ENCODE measurements around the gene GMPS. TPM values are rescaled to one million over a fixed set of nuclear protein-coding genes. Genes with fewer than 3 reads are reported as not detected.
"Not testable (repeated sequence)": the region's sequence is repeated elsewhere in the genome, so short reads cannot be mapped to it uniquely, and the experiment has no call there.

Gene GMPS
- total and polyA plus RNA-seq, 4 experiments from 2014 or later = 50.5 to 103 (median 64.1) TPM

- DNase-seq = no peak
- ChIA-PET CTCF (ENCODE audit: partially characterized antibody) (interaction anchor here (0.7 to 4.3 kb wide), 3 partner anchors 8 to 56 kb away, joined by 3 to 27 read pairs (median 4); partner anchors contain the start of gene C3orf33), POLR2A (ENCODE audit: partially characterized antibody) (interaction anchor here (0.9 to 2.4 kb wide), 4 partner anchors 8 to 1299 kb away, joined by 5 to 13 read pairs (median 7); partner anchors contain the start of genes C3orf33, CCNL1, GMPS and SLC33A1)
- no peaks in the 10 kb centered on the region for H3K9me3 Mint-ChIP-seq
- H3K9me3 ChIP-seq (ENCODE audit: control insufficient read depth in 1 of 2, low read length in 2 of 2) = no peaks in the 10 kb centered on the region
- peaks cover 14% of the 10 kb centered on the region for H3K4me1 ChIP-seq (ENCODE audit: insufficient read depth, low read length)
- no peaks in the 10 kb centered on the region for H3K27me3 ChIP-seq (ENCODE audit: insufficient read depth, low read length)
- intact Hi-C loops (cut with micrococcal nuclease) = loop anchor here (1.0 kb wide), 2 partner anchors 7 to 9 kb away; partner anchors contain the start of genes GMPS and SLC33A1
- H3K4me3 ChIP-seq (ENCODE audit: low read length in 2 of 2) = no peak overlapping the region
- H3K36me3 Mint-ChIP-seq = no peaks in the 10 kb centered on the region
- peaks cover 6 to 22% (median 13%) of the 10 kb centered on the region in 4 donors for H3K4me1 Mint-ChIP-seq
- H3K27me3 Mint-ChIP-seq = no peaks in the 10 kb centered on the region
- H3K36me3 ChIP-seq (ENCODE audit: insufficient read depth, low read length) = no peaks in the 10 kb centered on the region
- H3K27ac Mint-ChIP-seq = peak overlapping the region; percentile 64 to 95 (median 91)
- H3K4me3 Mint-ChIP-seq = peak overlapping the region in 3 of 8 donors; percentile 5 to 72 (median 32)
- no peak overlapping the region for H3K27ac ChIP-seq (ENCODE audit: low read depth, low read length)
These were observed 8.8 kb upstream of the GMPS start for GRCh38 chr3:155861476-155862183.

- intact Hi-C loops (cut with micrococcal nuclease) = loop anchor here (1.0 kb wide), 2 partner anchors 8 kb away; partner anchors contain the start of genes GMPS and SLC33A1
- not testable (repeated sequence) for H3K27me3 ChIP-seq (ENCODE audit: insufficient read depth, low read length); H3K27me3 Mint-ChIP-seq; H3K36me3 ChIP-seq (ENCODE audit: insufficient read depth, low read length); H3K9me3 ChIP-seq (ENCODE audit: control insufficient read depth in 1 of 2, low read length in 2 of 2); H3K9me3 Mint-ChIP-seq; H3K36me3 Mint-ChIP-seq; H3K4me3 ChIP-seq (ENCODE audit: low read length in 2 of 2)
- H3K4me3 Mint-ChIP-seq = peak overlapping the region in 7 of 8 donors; percentile 5 to 72 (median 57)
- DNase-seq = peak; percentile 69 to 86 (median 79)
- H3K4me1 Mint-ChIP-seq = peaks cover 6 to 21% (median 13%) of the 10 kb centered on the region in 4 donors
- H3K27ac Mint-ChIP-seq = peak overlapping the region; percentile 77 to 95 (median 91)
- H3K4me1 ChIP-seq (ENCODE audit: insufficient read depth, low read length) = peaks cover 14% of the 10 kb centered on the region
- CTCF ChIA-PET (ENCODE audit: partially characterized antibody) = interaction anchor here (0.7 to 4.3 kb wide), 4 partner anchors 8 to 57 kb away, joined by 3 to 27 read pairs (median 6); partner anchors contain the start of genes C3orf33 and SLC33A1
- POLR2A ChIA-PET (ENCODE audit: partially characterized antibody) = interaction anchor here (0.7 to 2.4 kb wide), 6 partner anchors 8 to 1298 kb away, joined by 3 to 13 read pairs (median 6); partner anchors contain the start of genes C3orf33, CCNL1, GMPS and SLC33A1
- H3K27ac ChIP-seq (ENCODE audit: low read depth, low read length) = peak overlapping the region; percentile 29
These were observed 8.0 kb upstream of the GMPS start for GRCh38 chr3:155862290-155862982.

- peaks cover 6 to 21% (median 13%) of the 10 kb centered on the region in 4 donors for H3K4me1 Mint-ChIP-seq
- ChIA-PET CTCF (ENCODE audit: partially characterized antibody) (interaction anchor here (1.5 to 4.3 kb wide), 3 partner anchors 10 to 58 kb away, joined by 3 to 27 read pairs (median 9); partner anchors contain the start of genes C3orf33 and SLC33A1), POLR2A (ENCODE audit: partially characterized antibody) (interaction anchor here (2.0 to 2.4 kb wide), 2 partner anchors 8 to 10 kb away, joined by 7 to 13 read pairs; partner anchors contain the start of genes GMPS and SLC33A1)
These were observed 7.2 kb upstream of the GMPS start for GRCh38 chr3:155863072-155863784.

GRCh38 chr3:155869691-155870090 lies 759 bp upstream of the GMPS start:
- H3K4me1 Mint-ChIP-seq = peaks cover 11 to 41% (median 23%) of the 10 kb centered on the region in 4 donors
- H3K4me3 Mint-ChIP-seq = peak overlapping the region; percentile 91 to 96 (median 94)
- ChIA-PET POLR2A (ENCODE audit: partially characterized antibody) (interaction anchor here (0.8 to 6.4 kb wide), 11 partner anchors 7 to 1305 kb away, joined by 3 to 61 read pairs (median 6); partner anchors contain the start of genes C3orf33, CCNL1 and SLC33A1), CTCF (ENCODE audit: partially characterized antibody) (interaction anchor here (0.6 to 4.2 kb wide), 8 partner anchors 8 to 1305 kb away, joined by 3 to 38 read pairs (median 4); partner anchors contain the start of genes C3orf33 and SLC33A1)
- peaks cover 0 to 6% of the 10 kb centered on the region in 2 donors for H3K36me3 Mint-ChIP-seq
- Histone ChIP-seq H3K4me1 (ENCODE audit: insufficient read depth, low read length) (peaks cover 32% of the 10 kb centered on the region), H3K27me3 (ENCODE audit: insufficient read depth, low read length) (no peaks in the 10 kb centered on the region), H3K36me3 (ENCODE audit: insufficient read depth, low read length) (no peaks in the 10 kb centered on the region), H3K27ac (ENCODE audit: low read depth, low read length) (peak overlapping the region; percentile 83), H3K4me3 (ENCODE audit: low read length in 2 of 2) (peak overlapping the region; percentile 74 to 96), H3K9me3 (ENCODE audit: control insufficient read depth in 1 of 2, low read length in 2 of 2) (no peaks in the 10 kb centered on the region)
- DNase-seq = no peak
- no peaks in the 10 kb centered on the region for H3K27me3 Mint-ChIP-seq
- intact Hi-C loops (cut with micrococcal nuclease) = loop anchor here (1.0 to 5.0 kb wide), 5 partner anchors 7 to 1547 kb away; partner anchors contain the start of genes C3orf33, DHX36, PLCH1 and SLC33A1
- H3K27ac Mint-ChIP-seq = peak overlapping the region; percentile 95 to 98 (median 98)
- H3K9me3 Mint-ChIP-seq = no peaks in the 10 kb centered on the region

More at GRCh38 chr3:155863072-155863784, 7.2 kb upstream of the GMPS start:
- intact Hi-C loops (cut with micrococcal nuclease) = no loop called here
- DNase-seq = no peak
- H3K9me3 Mint-ChIP-seq = no peaks in the 10 kb centered on the region
- Histone ChIP-seq H3K27ac (ENCODE audit: low read depth, low read length) (peak overlapping the region; percentile 29), H3K4me3 (ENCODE audit: low read length in 2 of 2) (no peak overlapping the region), H3K27me3 (ENCODE audit: insufficient read depth, low read length) (no peaks in the 10 kb centered on the region), H3K9me3 (ENCODE audit: control insufficient read depth in 1 of 2, low read length in 2 of 2) (no peaks in the 10 kb centered on the region), H3K36me3 (ENCODE audit: insufficient read depth, low read length) (no peaks in the 10 kb centered on the region), H3K4me1 (ENCODE audit: insufficient read depth, low read length) (peaks cover 14% of the 10 kb centered on the region)
- H3K4me3 Mint-ChIP-seq = peak overlapping the region in 2 of 8 donors; percentile 5 to 39
- no peaks in the 10 kb centered on the region for H3K27me3 Mint-ChIP-seq
- H3K36me3 Mint-ChIP-seq = no peaks in the 10 kb centered on the region
- H3K27ac Mint-ChIP-seq = peak overlapping the region in 6 of 7 donors; percentile 77 to 95 (median 90)

- H3K27ac ChIP-seq (ENCODE audit: low read depth, low read length) = peak overlapping the region; percentile 83
- H3K4me3 ChIP-seq (ENCODE audit: low read length in 2 of 2) = peak overlapping the region; percentile 69 to 96
- CTCF ChIA-PET (ENCODE audit: partially characterized antibody) = interaction anchor here (1.1 to 3.4 kb wide), 6 partner anchors 10 to 65 kb away, joined by 3 to 42 read pairs (median 4); partner anchors contain the start of genes C3orf33 and SLC33A1
- no peaks in the 10 kb centered on the region for H3K9me3 ChIP-seq (ENCODE audit: control insufficient read depth in 1 of 2, low read length in 2 of 2)
- H3K4me3 Mint-ChIP-seq = peak overlapping the region; percentile 91 to 100 (median 97)
- POLR2A ChIA-PET (ENCODE audit: partially characterized antibody) = interaction anchor here (0.7 to 6.4 kb wide), 8 partner anchors 9 to 1288 kb away, joined by 3 to 61 read pairs (median 4); partner anchors contain the start of genes C3orf33, SLC33A1 and SSR3
- DNase-seq = peak in 4 of 5 donors; percentile 16 to 50 (median 28)
- H3K4me1 ChIP-seq (ENCODE audit: insufficient read depth, low read length) = peaks cover 43% of the 10 kb centered on the region
- peaks cover 17 to 52% (median 31%) of the 10 kb centered on the region in 4 donors for H3K4me1 Mint-ChIP-seq
- no peaks in the 10 kb centered on the region for H3K36me3 ChIP-seq (ENCODE audit: insufficient read depth, low read length)
- H3K27ac Mint-ChIP-seq = peak overlapping the region; percentile 59 to 99 (median 95)
- intact Hi-C loops (cut with micrococcal nuclease) = loop anchor here (1.0 to 5.0 kb wide), 5 partner anchors 9 to 1549 kb away; partner anchors contain the start of genes C3orf33, DHX36, PLCH1 and SLC33A1
- H3K36me3 Mint-ChIP-seq = peaks cover 0 to 6% of the 10 kb centered on the region in 2 donors
- no peaks in the 10 kb centered on the region for H3K27me3 ChIP-seq (ENCODE audit: insufficient read depth, low read length)
- no peaks in the 10 kb centered on the region for H3K27me3 Mint-ChIP-seq
- H3K9me3 Mint-ChIP-seq = no peaks in the 10 kb centered on the region
These were observed 695 bp downstream of the GMPS start for GRCh38 chr3:155870945-155871745.
